Lower lobe of right lung (tissue), 2 donors: ENCODE measurements around the gene STK33. TPM values are rescaled to one million over a fixed set of nuclear protein-coding genes. Genes with fewer than 3 reads are reported as not detected.

ENCODE experiments used
- ATAC-seq, 2 donors: fragments of 200-7000 bp; cut with Tn5 transposase; one replicate each; pipeline ENCODE4 v1.9.1; 2020 to 2022; ENCODE audit warnings: mild to moderate bottlenecking in 2 of 2, moderate library complexity in 2 of 2
- DNase-seq: peaks from one replicate; pipeline ENCODE4 v3.0.0-alpha.2; 2020
- H3K27ac ChIP-seq: fragments of 200-600 bp; one replicate; pipeline ENCODE4 v1.8.0; 2022
- H3K27me3 ChIP-seq: fragments of 200-600 bp; one replicate; pipeline ENCODE4 v1.8.0; 2022; ENCODE audit warnings: low read depth
- H3K36me3 ChIP-seq: fragments of 200-600 bp; one replicate; pipeline ENCODE4 v1.8.0; 2022; ENCODE audit warnings: mild to moderate bottlenecking
- H3K4me1 ChIP-seq: fragments of 200-600 bp; one replicate; pipeline ENCODE4 v1.8.0; 2022
- H3K4me3 ChIP-seq: fragments of 200-600 bp; one replicate; pipeline ENCODE4 v1.8.0; 2022; ENCODE audit warnings: mild to moderate bottlenecking
- H3K9me3 ChIP-seq: fragments of 200-600 bp; one replicate; pipeline ENCODE4 v1.8.0; 2022
- intact Hi-C: fragments of 100-400 bp; cut with DNase I; formaldehyde crosslinking; loops from one replicate; pipeline ENCODE4 v1.11.0; 2022
- total RNA-seq: library from RNA; stranded (reverse); fragmentation: NEBNext Ultra II Directional; extraction: Animal tissue kit (Norgen Biotek cat#: 25700); gene quantifications from one replicate; pipeline ENCODE4 v1.2.1, GENCODE V29; 2021
- TF ChIP-seq, protein P1 (sequence below): fragments of 200-600 bp; IDR thresholded peaks from one replicate; pipeline ENCODE4 v1.8.0; 2022; ENCODE audit warnings: antibody characterized with exemption, mild to moderate bottlenecking
- donor health status: DM: no; HTN: yes; CAD: no; lungs with severe emphysema.

The STK33 gene
- total RNA-seq, 1 donor from 2014 or later, result 17.3 TPM

DNA sequence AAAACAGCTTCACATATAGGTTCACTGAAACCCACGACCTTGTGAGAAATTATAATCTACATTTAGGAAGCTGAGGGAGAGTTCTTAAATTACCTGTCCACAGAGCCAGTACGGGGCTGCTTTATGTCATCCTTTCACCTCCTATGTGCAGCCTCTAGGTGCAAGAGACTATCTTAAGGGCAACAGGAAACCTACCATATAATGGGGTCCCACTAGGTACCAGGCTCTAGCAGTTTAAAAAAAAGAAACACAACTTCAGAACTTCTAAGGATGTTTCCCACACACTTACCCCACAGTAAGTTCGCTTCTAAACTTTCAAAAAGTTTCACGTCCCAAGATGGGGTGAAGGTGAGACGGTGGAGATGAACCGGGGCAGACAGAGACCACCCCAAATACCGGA is 573 bp downstream of the STK33 start:
- peaks cover 9% of the 10 kb centered on the region for H3K4me1 ChIP-seq
- H3K27ac ChIP-seq, result peak overlapping the region; percentile 27
- DNase-seq (no peak), ATAC-seq (peak; percentile 24 to 41)
- no peaks in the 10 kb centered on the region for H3K9me3 ChIP-seq
- peak overlapping the region; percentile 59 for H3K4me3 ChIP-seq
- TF ChIP-seq, protein P1, sequence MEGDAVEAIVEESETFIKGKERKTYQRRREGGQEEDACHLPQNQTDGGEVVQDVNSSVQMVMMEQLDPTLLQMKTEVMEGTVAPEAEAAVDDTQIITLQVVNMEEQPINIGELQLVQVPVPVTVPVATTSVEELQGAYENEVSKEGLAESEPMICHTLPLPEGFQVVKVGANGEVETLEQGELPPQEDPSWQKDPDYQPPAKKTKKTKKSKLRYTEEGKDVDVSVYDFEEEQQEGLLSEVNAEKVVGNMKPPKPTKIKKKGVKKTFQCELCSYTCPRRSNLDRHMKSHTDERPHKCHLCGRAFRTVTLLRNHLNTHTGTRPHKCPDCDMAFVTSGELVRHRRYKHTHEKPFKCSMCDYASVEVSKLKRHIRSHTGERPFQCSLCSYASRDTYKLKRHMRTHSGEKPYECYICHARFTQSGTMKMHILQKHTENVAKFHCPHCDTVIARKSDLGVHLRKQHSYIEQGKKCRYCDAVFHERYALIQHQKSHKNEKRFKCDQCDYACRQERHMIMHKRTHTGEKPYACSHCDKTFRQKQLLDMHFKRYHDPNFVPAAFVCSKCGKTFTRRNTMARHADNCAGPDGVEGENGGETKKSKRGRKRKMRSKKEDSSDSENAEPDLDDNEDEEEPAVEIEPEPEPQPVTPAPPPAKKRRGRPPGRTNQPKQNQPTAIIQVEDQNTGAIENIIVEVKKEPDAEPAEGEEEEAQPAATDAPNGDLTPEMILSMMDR, result no peak
- no peaks in the 10 kb centered on the region for H3K36me3 ChIP-seq
- peaks cover 15% of the 10 kb centered on the region for H3K27me3 ChIP-seq
- intact Hi-C loops, result no loop called here

DNA sequence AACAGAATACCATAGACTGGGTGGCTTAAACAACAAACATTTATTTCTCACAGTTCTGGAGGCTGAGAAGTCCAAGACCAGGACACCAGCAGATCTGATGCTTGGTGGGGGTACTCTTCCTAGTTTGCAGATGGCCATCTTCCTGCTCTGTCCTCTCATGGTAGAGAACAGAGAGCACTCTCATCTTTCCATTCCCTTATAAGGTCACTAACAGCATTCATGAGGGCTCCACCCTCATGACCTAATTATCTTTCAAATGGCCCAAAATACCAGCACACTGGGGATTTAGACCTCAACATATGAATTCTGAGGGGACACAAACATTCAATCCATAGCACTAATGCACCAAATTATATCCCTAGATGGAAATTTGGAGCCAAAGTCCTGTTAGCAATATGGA is 6.1 kb downstream of the STK33 start:
- Histone ChIP-seq H3K4me1 (no peaks in the 10 kb centered on the region), H3K9me3 (no peaks in the 10 kb centered on the region), H3K4me3 (no peak overlapping the region), H3K36me3 (no peaks in the 10 kb centered on the region), H3K27ac (no peak overlapping the region), H3K27me3 (no peaks in the 10 kb centered on the region)
- DNase-seq (no peak), ATAC-seq (no peak)
- intact Hi-C loops, result no loop called here
- TF ChIP-seq, protein P1, result no peak

- TF ChIP-seq, protein P1, result no peak
- intact Hi-C loops, result no loop called here
- Histone ChIP-seq H3K4me3 (no peak overlapping the region), H3K27ac (no peak overlapping the region), H3K4me1 (no peaks in the 10 kb centered on the region), H3K27me3 (no peaks in the 10 kb centered on the region), H3K36me3 (no peaks in the 10 kb centered on the region), H3K9me3 (no peaks in the 10 kb centered on the region)
- ATAC-seq (no peak), DNase-seq (no peak)
Observed at GRCh38 chr11:8586805-8587204, 7.2 kb downstream of the STK33 start.

DNA sequence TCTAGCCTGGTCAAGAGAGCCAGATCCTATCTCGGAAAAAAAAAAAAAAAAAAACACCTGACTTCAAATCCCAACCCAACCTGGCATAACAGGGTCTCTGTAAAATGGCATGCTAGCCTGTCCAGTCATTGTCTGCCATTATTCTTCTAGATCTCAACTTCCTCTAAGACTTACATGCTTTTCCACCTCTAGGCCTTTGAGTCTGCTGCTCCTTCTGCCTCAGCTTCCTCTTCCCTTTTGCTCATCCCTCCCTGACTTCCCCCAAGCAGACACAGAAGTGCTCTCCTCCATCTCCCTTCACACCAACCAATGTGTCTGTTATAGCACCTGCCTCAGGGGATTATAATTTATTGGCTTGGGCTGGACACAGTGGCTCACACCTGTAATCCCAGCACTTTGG is 7.8 kb downstream of the STK33 start:
- ATAC-seq, result no peak
- H3K27me3 ChIP-seq, result no peaks in the 10 kb centered on the region
- DNase-seq, result no peak
- intact Hi-C loops, result no loop called here
- H3K4me3 ChIP-seq, result no peak overlapping the region
- H3K27ac ChIP-seq, result no peak overlapping the region
- TF ChIP-seq, protein P1, result no peak
- H3K9me3 ChIP-seq, result no peaks in the 10 kb centered on the region
- no peaks in the 10 kb centered on the region for H3K36me3 ChIP-seq
- no peaks in the 10 kb centered on the region for H3K4me1 ChIP-seq

- intact Hi-C loops, result no loop called here
- ATAC-seq, result no peak
- TF ChIP-seq, protein P1, result no peak
- no peak overlapping the region for H3K27ac ChIP-seq
- no peaks in the 10 kb centered on the region for H3K27me3 ChIP-seq
- H3K4me1 ChIP-seq, result no peaks in the 10 kb centered on the region
- no peak overlapping the region for H3K4me3 ChIP-seq
- H3K36me3 ChIP-seq, result no peaks in the 10 kb centered on the region
- no peaks in the 10 kb centered on the region for H3K9me3 ChIP-seq
- DNase-seq, result no peak
Observed at GRCh38 chr11:8584511-8584910, 9.5 kb downstream of the STK33 start.

GRCh38 chr11:8584082-8584481 is 9.9 kb downstream of the STK33 start:
- H3K27ac ChIP-seq, result no peak overlapping the region
- intact Hi-C loops, result no loop called here
- ATAC-seq, result peak in 1 of 2 donors; percentile 47

More at GRCh38 chr11:8584082-8584481, 9.9 kb downstream of the STK33 start:
- Histone ChIP-seq H3K36me3 (no peaks in the 10 kb centered on the region), H3K4me3 (no peak overlapping the region), H3K27me3 (no peaks in the 10 kb centered on the region), H3K9me3 (no peaks in the 10 kb centered on the region), H3K4me1 (no peaks in the 10 kb centered on the region)
- TF ChIP-seq, protein P1, result no peak
- DNase-seq, result no peak
